Endothelial cell of umbilical vein (primary cell): ENCODE results near the gene CCR9. TPM values are rescaled to one million over a fixed set of nuclear protein-coding genes. Genes with fewer than 3 reads are reported as not detected.

Experiments
- BruUV-seq: library from RNA; stranded (reverse); fragments of 400-500 nt; replicated peaks from 2 replicates; lab custom pipeline; 2021; lab: Mats Ljungman, UMichigan
- CTCF ChIA-PET: fragments of 300-600, 350-600 bp; sonication (Branson Sonifier 250); formaldehyde crosslinking; loops from one replicate; lab custom pipeline; 2021; ENCODE audit warnings: antibody characterized with exemption, inconsistent platforms; lab: Charles Lee
- POLR2A ChIA-PET: fragments of 300-600, 350-600 bp; sonication (Branson Sonifier 250); formaldehyde crosslinking; loops from one replicate; lab custom pipeline; 2021; ENCODE audit warnings: antibody characterized with exemption, inconsistent platforms; lab: Charles Lee
- DNase-seq: peaks from one replicate; pipeline ENCODE4 v3.0.0-alpha.2; 2011; ENCODE audit warnings: low read depth, low spot score
- FAIRE-seq: peaks from 2 replicates; lab custom pipeline; 2011; peaks lifted over from hg19 to GRCh38; lab: Jason Lieb, UNC
- H2AFZ ChIP-seq: 2 replicates; pipeline ENCODE4 v1.6.0; 2012; ENCODE audit warnings: low read depth, low read length, control low read depth, inconsistent platforms
- H3K27ac ChIP-seq: 2 replicates; pipeline ENCODE4 v1.5.1; 2011; ENCODE audit warnings: low read depth, mild to moderate bottlenecking, control low read depth, low read length, moderate library complexity; ENCODE audit not compliant: insufficient read depth
- H3K27me3 ChIP-seq, 2 experiments: 2 replicates each; pipeline versions ENCODE4 v1.6.0 to v1.6.1; 2011; ENCODE audit warnings: low read length in 2 of 2, mixed read lengths in 1 of 2; ENCODE audit not compliant: control insufficient read depth in 2 of 2, insufficient read depth in 2 of 2
- H3K36me3 ChIP-seq, 2 experiments: 2 replicates in 1 of 2; 3 replicates in 1 of 2; pipeline ENCODE4 v1.5.1; 2011; ENCODE audit warnings: low read length in 2 of 2, mild to moderate bottlenecking in 1 of 2, moderate library complexity in 1 of 2; ENCODE audit not compliant: control insufficient read depth in 2 of 2, insufficient read depth in 2 of 2; ENCODE audit errors: extremely low read depth in 1 of 2
- H3K4me1 ChIP-seq: 3 replicates; pipeline ENCODE4 v1.5.1; 2011; ENCODE audit warnings: mild to moderate bottlenecking, low read length; ENCODE audit not compliant: control insufficient read depth, insufficient read depth; ENCODE audit errors: extremely low read depth
- H3K4me2 ChIP-seq: 2 replicates; pipeline ENCODE4 v1.6.1; 2011; ENCODE audit warnings: low read length, control low read depth, mixed read lengths; ENCODE audit not compliant: insufficient read depth
- H3K4me3 ChIP-seq, 3 experiments: fragments of 200-600 bp in 1 of 3; sonication (generic), shearing (Covaris generic) in 1 of 3; replicated peaks in 1 of 3; 2 replicates each; pipeline ENCODE4 v1.5.1; 2011 to 2016; ENCODE audit warnings: control low read depth in 3 of 3, low read length in 3 of 3, mild to moderate bottlenecking in 2 of 3, inconsistent platforms in 1 of 3, low read depth in 1 of 3, moderate library complexity in 1 of 3; ENCODE audit not compliant: insufficient read depth in 1 of 3
- H3K79me2 ChIP-seq: 2 replicates; pipeline ENCODE4 v1.6.0; 2012; ENCODE audit warnings: low read length, inconsistent platforms; ENCODE audit not compliant: control insufficient read depth, insufficient read depth
- H3K9ac ChIP-seq: replicated peaks from 2 replicates; pipeline ENCODE3; 2011; ENCODE audit warnings: low read length, control low read depth; ENCODE audit not compliant: insufficient read depth; ENCODE audit errors: extremely low read depth
- H3K9me1 ChIP-seq: replicated peaks from 3 replicates; pipeline ENCODE4 v1.6.0; 2011; ENCODE audit warnings: mild to moderate bottlenecking, low read length; ENCODE audit not compliant: control insufficient read depth, insufficient read depth; ENCODE audit errors: extremely low read depth
- H3K9me3 ChIP-seq: replicated peaks from 2 replicates; pipeline ENCODE4 v1.5.1; 2012; ENCODE audit warnings: low read length, inconsistent platforms; ENCODE audit not compliant: control insufficient read depth, insufficient read depth
- H4K20me1 ChIP-seq: replicated peaks from 2 replicates; pipeline ENCODE3; 2011; ENCODE audit warnings: mild to moderate bottlenecking, low read length; ENCODE audit not compliant: control insufficient read depth, insufficient read depth; ENCODE audit errors: extremely low read depth
- EZH2 ChIP-seq: IDR thresholded peaks from 2 replicates; pipeline ENCODE4 v1.6.1; 2012; ENCODE audit warnings: borderline replicate concordance, low read depth, mild to moderate bottlenecking, moderate library complexity, low read length, inconsistent platforms; ENCODE audit not compliant: severe bottlenecking
- FOS ChIP-seq: IDR thresholded peaks from 2 replicates; pipeline ENCODE4 v1.6.1; 2011; ENCODE audit warnings: mild to moderate bottlenecking, low read length, moderate library complexity, borderline replicate concordance; ENCODE audit not compliant: insufficient read depth
- GATA2 ChIP-seq: IDR thresholded peaks from 2 replicates; pipeline ENCODE4 v1.7.0; 2011; ENCODE audit warnings: low read depth, mild to moderate bottlenecking, moderate library complexity, mixed read lengths, low read length; ENCODE audit not compliant: insufficient read length, insufficient read depth
- JUN ChIP-seq: IDR thresholded peaks from 2 replicates; pipeline ENCODE4 v1.6.1; 2011; ENCODE audit warnings: borderline replicate concordance, low read depth; ENCODE audit not compliant: insufficient read length, insufficient read depth
- MAX ChIP-seq: IDR thresholded peaks from 2 replicates; pipeline ENCODE4 v1.6.1; 2011; ENCODE audit not compliant: insufficient read depth, insufficient read length
- MYC ChIP-seq: IDR thresholded peaks from one replicate; pipeline ENCODE4 v1.6.1; 2011; ENCODE audit warnings: mild to moderate bottlenecking, low read depth, low read length
- POLR2A ChIP-seq: IDR thresholded peaks from 2 replicates; pipeline ENCODE4 v1.6.1; 2012; ENCODE audit warnings: low read depth, mild to moderate bottlenecking, control low read depth, low read length
- POLR2AphosphoS5 ChIP-seq: IDR thresholded peaks from 2 replicates; pipeline ENCODE4 v1.6.1; 2012; ENCODE audit warnings: low read depth, mild to moderate bottlenecking, control low read depth, low read length, moderate library complexity; ENCODE audit not compliant: insufficient read depth
- dilution Hi-C: fragments of 300-500 bp; cut with MboI; formaldehyde crosslinking; loops from one replicate; pipeline ENCODE4 v1.15.0; 2019; ENCODE audit warnings: low sequenced_read_pairs; ENCODE audit not compliant: extremely low pct_ligation_motif_present
- intact Hi-C: fragments of 100-400 bp; cut with micrococcal nuclease; formaldehyde crosslinking; loops from one replicate; pipeline ENCODE4 v1.10.0; 2022
- polyA plus RNA-seq, 4 experiments: library from polyadenylated mRNA; depleted of rRNA in 3 of 4; stranded (reverse) in 3 of 4; unstranded in 1 of 4; fragments of >200 nt; gene quantifications; 2 replicates each; pipeline versions ENCODE4 v1.2.1 to v1.2.3, GENCODE V29; 2011 to 2012; ENCODE audit warnings: missing spikeins in 1 of 4
- total RNA-seq: library from RNA; stranded (reverse); gene quantifications from 2 replicates; pipeline ENCODE4 v1.2.3, GENCODE V29; 2021
- TF ChIP-seq, protein P1 (sequence below), 2 donors: IDR thresholded peaks; 1 replicate in 1 of 2; 2 replicates in 1 of 2; pipeline ENCODE4 v1.5.1; 2011; ENCODE audit warnings: low read length in 2 of 2, mild to moderate bottlenecking in 2 of 2, moderate library complexity in 2 of 2, control low read depth in 1 of 2, inconsistent platforms in 1 of 2, low read depth in 1 of 2; ENCODE audit not compliant: insufficient read depth in 1 of 2; ENCODE audit errors: extremely low read depth in 1 of 2

The CCR9 gene
- total and polyA plus RNA-seq, 2 donors (not counting 3 experiments of a cell fraction or from before 2014, with no cell fraction given), result not detected

DNA sequence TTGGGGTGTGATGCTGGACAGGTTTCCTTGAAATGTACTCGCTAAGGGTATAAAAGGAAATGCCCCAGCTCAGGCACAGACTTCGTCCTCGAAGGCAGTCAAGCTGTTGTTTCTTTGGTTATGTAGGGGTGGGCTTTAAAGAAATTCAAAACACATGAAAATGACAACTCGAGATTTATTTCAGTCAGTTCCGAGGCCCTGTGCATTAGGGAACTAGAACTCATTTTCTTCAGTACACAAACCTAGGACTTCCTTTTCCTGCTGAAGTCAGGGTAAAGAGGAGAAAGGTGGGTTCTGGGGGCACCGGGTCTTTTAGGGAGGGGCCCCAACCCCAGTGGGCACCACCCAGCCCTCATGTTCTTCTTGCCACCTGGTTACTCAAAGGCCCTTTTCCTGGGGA lies 7.7 kb downstream of the CCR9 start:
- H3K79me2 ChIP-seq, result no peaks in the 10 kb centered on the region
- ChIA-PET POLR2A (no interaction called here), CTCF (no interaction called here)
- no peaks in the 10 kb centered on the region for H3K4me1 ChIP-seq
- no peak overlapping the region for H3K9ac ChIP-seq
- dilution Hi-C loops, result no loop called here
- no peaks in the 10 kb centered on the region for H4K20me1 ChIP-seq
- H2AFZ ChIP-seq, result no peak overlapping the region
- no peaks in the 10 kb centered on the region for H3K36me3 ChIP-seq
- BruUV-seq, result no TSS peak
- H3K9me1 ChIP-seq, result no peaks in the 10 kb centered on the region
- DNase-seq (no peak), FAIRE-seq (no peak)
- no peak overlapping the region for H3K4me3 ChIP-seq
- intact Hi-C loops, result no loop called here
- TF ChIP-seq, protein P1, sequence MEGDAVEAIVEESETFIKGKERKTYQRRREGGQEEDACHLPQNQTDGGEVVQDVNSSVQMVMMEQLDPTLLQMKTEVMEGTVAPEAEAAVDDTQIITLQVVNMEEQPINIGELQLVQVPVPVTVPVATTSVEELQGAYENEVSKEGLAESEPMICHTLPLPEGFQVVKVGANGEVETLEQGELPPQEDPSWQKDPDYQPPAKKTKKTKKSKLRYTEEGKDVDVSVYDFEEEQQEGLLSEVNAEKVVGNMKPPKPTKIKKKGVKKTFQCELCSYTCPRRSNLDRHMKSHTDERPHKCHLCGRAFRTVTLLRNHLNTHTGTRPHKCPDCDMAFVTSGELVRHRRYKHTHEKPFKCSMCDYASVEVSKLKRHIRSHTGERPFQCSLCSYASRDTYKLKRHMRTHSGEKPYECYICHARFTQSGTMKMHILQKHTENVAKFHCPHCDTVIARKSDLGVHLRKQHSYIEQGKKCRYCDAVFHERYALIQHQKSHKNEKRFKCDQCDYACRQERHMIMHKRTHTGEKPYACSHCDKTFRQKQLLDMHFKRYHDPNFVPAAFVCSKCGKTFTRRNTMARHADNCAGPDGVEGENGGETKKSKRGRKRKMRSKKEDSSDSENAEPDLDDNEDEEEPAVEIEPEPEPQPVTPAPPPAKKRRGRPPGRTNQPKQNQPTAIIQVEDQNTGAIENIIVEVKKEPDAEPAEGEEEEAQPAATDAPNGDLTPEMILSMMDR (IDR thresholded peaks at IDR 0.05; ENCODE audit: extremely low read depth in 1 of 2, insufficient read depth in 1 of 2, low read depth in 1 of 2, low read length in 2 of 2), result no peak
- TF ChIP-seq POLR2AphosphoS5 (no peak), JUN (no peak), MAX (no peak), GATA2 (no peak), FOS (no peak), POLR2A (no peak), MYC (no peak), EZH2 (no peak)
- H3K9me3 ChIP-seq, result no peaks in the 10 kb centered on the region
- H3K27ac ChIP-seq, result no peak overlapping the region
- peaks cover 10 to 20% of the 10 kb centered on the region in 2 experiments for H3K27me3 ChIP-seq
- H3K4me2 ChIP-seq, result no peak overlapping the region
